ENCODE data around the gene FES. TPM values are rescaled to one million over a fixed set of nuclear protein-coding genes. Genes with fewer than 3 reads are reported as not detected.

FES gene
- total and polyA plus RNA-seq, 2 of the 13 experiments (the other 11 are each of a cell fraction or from before 2014, with no cell fraction given), result 4.0 to 9.5 TPM

- TF ChIP-seq ZBTB14 (CRISPR knock-in tag; IDR thresholded peaks at IDR 0.05) (no peak), E2F1 (CRISPR knock-in tag; IDR thresholded peaks at IDR 0.05) (no peak), ZNF543 (CRISPR knock-in tag; IDR thresholded peaks at IDR 0.05) (no peak), KDM5B (CRISPR knock-in tag; IDR thresholded peaks at IDR 0.05; ENCODE audit: borderline replicate concordance) (0 out of 2 replicates have a peak, but pooled peaks have one; percentile 15), ZNF777 (CRISPR knock-in tag; IDR thresholded peaks at IDR 0.05) (no peak), FUBP1 (CRISPR knock-in tag; IDR thresholded peaks at IDR 0.05; ENCODE audit: borderline replicate concordance) (no peak), GTF2F1 (IDR thresholded peaks at IDR 0.05; ENCODE audit: low read length) (no peak), FOXK1 (CRISPR knock-in tag; IDR thresholded peaks at IDR 0.05; ENCODE audit: borderline replicate concordance, low read depth) (peak; percentile 16; the same call in 1 of the 2 replicates), PREB (CRISPR knock-in tag; IDR thresholded peaks at IDR 0.05) (no peak), ZFP37 (CRISPR knock-in tag; IDR thresholded peaks at IDR 0.05; ENCODE audit: borderline replicate concordance) (no peak), EED (CRISPR knock-in tag; IDR thresholded peaks at IDR 0.05) (no peak), REXO4 (CRISPR knock-in tag; IDR thresholded peaks at IDR 0.05; ENCODE audit: borderline replicate concordance) (no peak), ETV6 (CRISPR knock-in tag; conservative IDR thresholded peaks at IDR 0.05) (no peak), CREB1 (IDR thresholded peaks at IDR 0.05) (no peak), CREB1 (CRISPR knock-in tag; IDR thresholded peaks at IDR 0.05) (no peak)
These were observed 50.1 kb downstream of the FES start (continued) for GRCh38 chr15:90934256-90934948.

All from HepG2 (cell line).